PC-3 (cell line): Measurements from ENCODE around the gene BCL2L11. TPM values are rescaled to one million over a fixed set of nuclear protein-coding genes. Genes with fewer than 3 reads are reported as not detected.

Experiments used
- ATAC-seq: fragments of 200-7000 bp; cut with Tn5 transposase; 2 replicates; pipeline ENCODE4 v1.9.1; 2020; ENCODE audit warnings: mild to moderate bottlenecking, moderate library complexity
- BruUV-seq: library from RNA; stranded (reverse); fragments of 400-500 nt; replicated peaks from 2 replicates; lab custom pipeline; 2021; lab: Mats Ljungman, UMichigan
- CTCF ChIA-PET: fragments of 300-600 bp; sonication (Branson Sonifier 250); formaldehyde crosslinking; loops from one replicate; lab custom pipeline; 2022; ENCODE audit warnings: antibody characterized with exemption; lab: Charles Lee
- POLR2A ChIA-PET: fragments of 300-600 bp; sonication (Branson Sonifier 250); formaldehyde crosslinking; loops from one replicate; lab custom pipeline; 2022; ENCODE audit warnings: antibody characterized with exemption; ENCODE audit not compliant: unreplicated experiment; lab: Charles Lee
- DNase-seq: peaks from one replicate; pipeline ENCODE4 v3.0.0-alpha.2; 2015
- H2AFZ ChIP-seq: fragments of 300-600 bp; sonication (generic); 2 replicates; pipeline ENCODE4 v1.6.0; 2016; ENCODE audit warnings: antibody characterized with exemption, low read length
- H3F3A ChIP-seq: fragments of 300-600 bp; sonication (generic); one replicate; pipeline ENCODE4 v1.6.0; 2017; ENCODE audit warnings: antibody characterized with exemption, low read length, control low read depth, mild to moderate bottlenecking; ENCODE audit not compliant: unreplicated experiment
- H3K27ac ChIP-seq: fragments of 300-600 bp; sonication (generic); 2 replicates; pipeline ENCODE4 v1.5.1; 2016; ENCODE audit warnings: mild to moderate bottlenecking, low read length
- H3K27me3 ChIP-seq: fragments of 300-600 bp; sonication (generic); 2 replicates; pipeline ENCODE4 v1.6.1; 2016; ENCODE audit warnings: low read length, mixed read lengths
- H3K36me3 ChIP-seq: fragments of 300-600 bp; sonication (generic); 2 replicates; pipeline ENCODE4 v1.6.1; 2016; ENCODE audit warnings: low read depth, mixed run types, low read length, mixed read lengths
- H3K4me1 ChIP-seq: fragments of 300-600 bp; sonication (generic); 2 replicates; pipeline ENCODE4 v1.5.1; 2016; ENCODE audit warnings: low read length; ENCODE audit not compliant: insufficient read depth
- H3K4me2 ChIP-seq: fragments of 300-600 bp; sonication (generic); 2 replicates; pipeline ENCODE4 v1.6.0; 2016; ENCODE audit warnings: low read length
- H3K4me3 ChIP-seq: fragments of 300-600 bp; sonication (generic); 2 replicates; pipeline ENCODE4 v1.5.1; 2016; ENCODE audit warnings: mild to moderate bottlenecking, low read length, mixed read lengths
- H3K79me2 ChIP-seq: fragments of 300-600 bp; sonication (generic); 2 replicates; pipeline ENCODE4 v1.6.1; 2017; ENCODE audit warnings: low read length, mixed read lengths
- H3K9ac ChIP-seq: fragments of 300-600 bp; sonication (generic); 2 replicates; pipeline ENCODE4 v1.6.0; 2016; ENCODE audit warnings: mild to moderate bottlenecking, low read length
- H3K9me2 ChIP-seq: fragments of 300-600 bp; sonication (generic); replicated peaks from 2 replicates; pipeline ENCODE4 v1.6.1; 2016; ENCODE audit warnings: mixed run types, low read length, mixed read lengths
- H3K9me3 ChIP-seq: fragments of 300-600 bp; sonication (generic); 2 replicates; pipeline ENCODE4 v1.6.1; 2016; ENCODE audit warnings: low read length, mixed read lengths
- H4K20me1 ChIP-seq: fragments of 300-600 bp; sonication (generic); 2 replicates; pipeline ENCODE4 v1.6.1; 2016; ENCODE audit warnings: low read length, mixed read lengths
- CTCF ChIP-seq: fragments of 300-600 bp; sonication (generic); conservative IDR thresholded peaks from 2 replicates; pipeline ENCODE4 v1.5.1; 2017; ENCODE audit warnings: antibody characterized with exemption, low read depth, mild to moderate bottlenecking, low read length
- EZH2 ChIP-seq: fragments of 300-600 bp; sonication (generic); IDR thresholded peaks from one replicate; pipeline ENCODE4 v1.6.1; 2017; ENCODE audit warnings: antibody characterized with exemption, mild to moderate bottlenecking, low read length; ENCODE audit not compliant: unreplicated experiment
- EZH2phosphoT487 ChIP-seq: fragments of 300-600 bp; sonication (generic); IDR thresholded peaks from 2 replicates; pipeline ENCODE4 v1.6.1; 2018; ENCODE audit warnings: mild to moderate bottlenecking, antibody characterized with exemption, low read length, borderline replicate concordance
- intact Hi-C: fragments of 100-400 bp; cut with micrococcal nuclease; formaldehyde crosslinking; loops from 2 replicates; pipeline ENCODE4 v1.9.0; 2023
- total RNA-seq: library from RNA; depleted of rRNA; stranded (reverse); fragments of >200 nt; gene quantifications from 2 replicates; pipeline ENCODE4 v1.2.3, GENCODE V29; 2014

The BCL2L11 gene
- total RNA-seq, 1 experiment from 2014 or later: 11.3 TPM

GRCh38 chr2:111154758-111155157 lies 34.0 kb downstream of the BCL2L11 start:
- no peaks in the 10 kb centered on the region for H3K9me3 ChIP-seq
- H3K79me2 ChIP-seq: peaks cover 10% of the 10 kb centered on the region; the same call in 1 of the 2 replicates
- DNase-seq (no peak), ATAC-seq (no peak)
- H2AFZ ChIP-seq: no peak overlapping the region
- peaks cover 4% of the 10 kb centered on the region; the same call in 1 of the 2 replicates for H4K20me1 ChIP-seq
- H3F3A ChIP-seq: no peaks in the 10 kb centered on the region
- no TSS peak for BruUV-seq
- H3K4me1 ChIP-seq: no peaks in the 10 kb centered on the region
- no peak overlapping the region for H3K4me3 ChIP-seq
- H3K9ac ChIP-seq: no peak overlapping the region
- H3K27me3 ChIP-seq: no peaks in the 10 kb centered on the region
- intact Hi-C loops: no loop called here
- H3K9me2 ChIP-seq: no peaks in the 10 kb centered on the region
- POLR2A ChIA-PET: no interaction called here
- TF ChIP-seq EZH2 (no peak), CTCF (no peak), EZH2phosphoT487 (no peak)
- no peak overlapping the region for H3K4me2 ChIP-seq
- CTCF ChIA-PET: no interaction called here
- no peak overlapping the region for H3K27ac ChIP-seq
- H3K36me3 ChIP-seq: peaks cover 27% of the 10 kb centered on the region; the same call in 1 of the 2 replicates

- Histone ChIP-seq H3K9me3 (no peaks in the 10 kb centered on the region), H3K79me2 (peaks cover 10% of the 10 kb centered on the region; the same call in 1 of the 2 replicates), H3K9ac (no peak overlapping the region), H3K36me3 (peaks cover 27% of the 10 kb centered on the region; the same call in 1 of the 2 replicates), H3K27ac (no peak overlapping the region), H3K27me3 (no peaks in the 10 kb centered on the region), H3K4me1 (no peaks in the 10 kb centered on the region), H2AFZ (no peak overlapping the region), H3F3A (no peaks in the 10 kb centered on the region), H3K4me2 (no peak overlapping the region), H3K9me2 (no peaks in the 10 kb centered on the region), H4K20me1 (peaks cover 11% of the 10 kb centered on the region; the same call in 1 of the 2 replicates), H3K4me3 (no peak overlapping the region)
- ChIA-PET POLR2A (no interaction called here), CTCF (no interaction called here)
- DNase-seq (no peak), ATAC-seq (no peak)
- no peak for TF ChIP-seq EZH2phosphoT487
- TF ChIP-seq EZH2: no peak
- TF ChIP-seq CTCF: no peak
- no TSS peak for BruUV-seq
- intact Hi-C loops: no loop called here
These were observed 34.9 kb downstream of the BCL2L11 start for GRCh38 chr2:111155610-111156009.

- no peak overlapping the region for H3K4me2 ChIP-seq
- H3K79me2 ChIP-seq: peaks cover 10% of the 10 kb centered on the region; the same call in 1 of the 2 replicates
- no peaks in the 10 kb centered on the region; the same call in 1 of the 2 replicates for H3K4me1 ChIP-seq
- BruUV-seq: no TSS peak
- CTCF ChIA-PET: no interaction called here
- POLR2A ChIA-PET: interaction anchor here (0.6 kb wide), 1 partner anchor 462 kb away, joined by 3 read pairs; no protein-coding TSS in a partner anchor
- no peaks in the 10 kb centered on the region for H3K9me2 ChIP-seq
- H3K9ac ChIP-seq: no peak overlapping the region
- no peaks in the 10 kb centered on the region for H3K9me3 ChIP-seq
- TF ChIP-seq EZH2 (no peak), CTCF (no peak), EZH2phosphoT487 (no peak)
- H3K27ac ChIP-seq: no peak overlapping the region
- H2AFZ ChIP-seq: no peak overlapping the region
- H4K20me1 ChIP-seq: peaks cover 11% of the 10 kb centered on the region; the same call in 1 of the 2 replicates
- intact Hi-C loops: no loop called here
- no peak for DNase-seq
- peaks cover 28% of the 10 kb centered on the region; the same call in 1 of the 2 replicates for H3K36me3 ChIP-seq
- no peak overlapping the region for H3K4me3 ChIP-seq
- no peaks in the 10 kb centered on the region for H3K27me3 ChIP-seq
- no peak for ATAC-seq
- H3F3A ChIP-seq: no peaks in the 10 kb centered on the region
These were observed 35.8 kb downstream of the BCL2L11 start for GRCh38 chr2:111156529-111156928.
